Panc1 (cell line): ENCODE measurements around the gene BICD2. TPM values are rescaled to one million over a fixed set of nuclear protein-coding genes. Genes with fewer than 3 reads are reported as not detected.

Experiments used
- ATAC-seq: fragments of 200-7000 bp; cut with Tn5 transposase; 2 replicates; pipeline ENCODE4 v1.9.1; 2020; ENCODE audit warnings: mild to moderate bottlenecking, moderate library complexity
- BruUV-seq: library from RNA; stranded (reverse); fragments of 400-500 nt; replicated peaks from 2 replicates; lab custom pipeline; 2021; lab: Mats Ljungman, UMichigan
- CTCF ChIA-PET: fragments of 300-600 bp; sonication (Branson Sonifier 250); formaldehyde crosslinking; loops from one replicate; lab custom pipeline; 2022; ENCODE audit warnings: antibody characterized with exemption; lab: Charles Lee
- POLR2A ChIA-PET: fragments of 300-600 bp; sonication (Branson Sonifier 250); formaldehyde crosslinking; loops from one replicate; lab custom pipeline; 2022; ENCODE audit warnings: antibody characterized with exemption; lab: Charles Lee
- DNase-seq: peaks from one replicate; pipeline ENCODE4 v3.0.0-alpha.2; 2010; ENCODE audit warnings: low read depth, low spot score
- H3K27ac ChIP-seq: 2 replicates; pipeline ENCODE4 v1.5.1; 2011; ENCODE audit warnings: mild to moderate bottlenecking, low read length, inconsistent platforms
- H3K27me3 ChIP-seq: fragments of 200-500 bp; sonication (Bioruptor generic); 2 replicates; pipeline ENCODE4 v1.6.0; 2014; ENCODE audit warnings: low read length, inconsistent platforms; ENCODE audit not compliant: control insufficient read depth, insufficient read depth
- H3K36me3 ChIP-seq: fragments of 200-500 bp; sonication (Bioruptor generic); 2 replicates; pipeline ENCODE4 v1.5.1; 2014; ENCODE audit warnings: inconsistent platforms, mild to moderate bottlenecking, low read length, moderate library complexity; ENCODE audit not compliant: control insufficient read depth, insufficient read depth
- H3K4me1 ChIP-seq: 2 replicates; pipeline ENCODE4 v1.5.1; 2011; ENCODE audit warnings: inconsistent platforms, mild to moderate bottlenecking, low read length, moderate library complexity; ENCODE audit not compliant: control insufficient read depth, insufficient read depth
- H3K4me3 ChIP-seq, 2 experiments: 2 replicates each; pipeline ENCODE4 v1.5.1; 2011 to 2012; ENCODE audit warnings: low read depth in 2 of 2, low read length in 2 of 2, mild to moderate bottlenecking in 2 of 2, inconsistent platforms in 1 of 2, moderate library complexity in 1 of 2
- H3K9me3 ChIP-seq: fragments of 200-500 bp; sonication (Bioruptor generic); 2 replicates; pipeline ENCODE4 v1.5.1; 2014; ENCODE audit warnings: low read depth, mild to moderate bottlenecking, inconsistent platforms, low read length, moderate library complexity; ENCODE audit not compliant: control insufficient read depth, insufficient read depth
- POLR2AphosphoS5 ChIP-seq: IDR thresholded peaks from 2 replicates; pipeline ENCODE4 v1.6.1; 2012; ENCODE audit warnings: mild to moderate bottlenecking, low read depth, low read length, moderate library complexity
- REST ChIP-seq, 2 experiments: IDR thresholded peaks; 2 replicates each; pipeline ENCODE4 v1.6.1; 2011 to 2012; ENCODE audit warnings: low read depth in 2 of 2, control low read depth in 1 of 2, low read length in 1 of 2, mild to moderate bottlenecking in 1 of 2, moderate library complexity in 1 of 2; ENCODE audit not compliant: insufficient read depth in 1 of 2
- SIN3A ChIP-seq: IDR thresholded peaks from 2 replicates; pipeline ENCODE4 v1.6.1; 2012; ENCODE audit warnings: low read depth, mild to moderate bottlenecking, low read length, moderate library complexity, borderline replicate concordance; ENCODE audit not compliant: insufficient read depth
- TCF7L2 ChIP-seq: IDR thresholded peaks from 2 replicates; pipeline ENCODE4 v1.6.1; 2011; ENCODE audit warnings: mild to moderate bottlenecking, low read depth, low read length, inconsistent platforms
- in situ Hi-C: cut with HindIII; loops from 2 replicates; pipeline ENCODE4 v1.10.0; 2016; ENCODE audit warnings: low sequenced_read_pairs, low pct_unique_long_range_greater_than_20kb
- intact Hi-C: fragments of 100-400 bp; cut with micrococcal nuclease; formaldehyde crosslinking; loops from one replicate; pipeline ENCODE4 v1.10.0; 2022; ENCODE audit not compliant: unreplicated experiment
- total RNA-seq: library from RNA; stranded (reverse); gene quantifications from one replicate; pipeline ENCODE4 v1.2.1, GENCODE V29; 2021; ENCODE audit not compliant: unreplicated experiment
- TF ChIP-seq, protein P1 (sequence below): fragments of 450-650 bp; IDR thresholded peaks from 2 replicates; pipeline ENCODE4 v1.5.1; 2017; ENCODE audit warnings: mild to moderate bottlenecking

BICD2 gene
- total RNA-seq, 1 experiment from 2014 or later, result 17.3 TPM

GRCh38 chr9:92748233-92748497 is 16.5 kb downstream of the BICD2 start:
- H3K27ac ChIP-seq, result no peak overlapping the region
- no peak overlapping the region for H3K4me3 ChIP-seq
- DNase-seq (no peak), ATAC-seq (no peak)
- H3K4me1 ChIP-seq, result no peaks in the 10 kb centered on the region
- H3K9me3 ChIP-seq, result no peaks in the 10 kb centered on the region
- in situ Hi-C loops (no loop called here), intact Hi-C loops (no loop called here)
- BruUV-seq, result no TSS peak
- H3K27me3 ChIP-seq, result no peaks in the 10 kb centered on the region
- TF ChIP-seq TCF7L2, result no peak
- TF ChIP-seq, protein P1, sequence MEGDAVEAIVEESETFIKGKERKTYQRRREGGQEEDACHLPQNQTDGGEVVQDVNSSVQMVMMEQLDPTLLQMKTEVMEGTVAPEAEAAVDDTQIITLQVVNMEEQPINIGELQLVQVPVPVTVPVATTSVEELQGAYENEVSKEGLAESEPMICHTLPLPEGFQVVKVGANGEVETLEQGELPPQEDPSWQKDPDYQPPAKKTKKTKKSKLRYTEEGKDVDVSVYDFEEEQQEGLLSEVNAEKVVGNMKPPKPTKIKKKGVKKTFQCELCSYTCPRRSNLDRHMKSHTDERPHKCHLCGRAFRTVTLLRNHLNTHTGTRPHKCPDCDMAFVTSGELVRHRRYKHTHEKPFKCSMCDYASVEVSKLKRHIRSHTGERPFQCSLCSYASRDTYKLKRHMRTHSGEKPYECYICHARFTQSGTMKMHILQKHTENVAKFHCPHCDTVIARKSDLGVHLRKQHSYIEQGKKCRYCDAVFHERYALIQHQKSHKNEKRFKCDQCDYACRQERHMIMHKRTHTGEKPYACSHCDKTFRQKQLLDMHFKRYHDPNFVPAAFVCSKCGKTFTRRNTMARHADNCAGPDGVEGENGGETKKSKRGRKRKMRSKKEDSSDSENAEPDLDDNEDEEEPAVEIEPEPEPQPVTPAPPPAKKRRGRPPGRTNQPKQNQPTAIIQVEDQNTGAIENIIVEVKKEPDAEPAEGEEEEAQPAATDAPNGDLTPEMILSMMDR, result no peak
- no peak for TF ChIP-seq SIN3A
- H3K36me3 ChIP-seq, result no peaks in the 10 kb centered on the region
- POLR2A ChIA-PET, result no interaction called here
- CTCF ChIA-PET, result no interaction called here

- Histone ChIP-seq H3K4me3 (no peak overlapping the region), H3K36me3 (no peaks in the 10 kb centered on the region), H3K9me3 (no peaks in the 10 kb centered on the region), H3K27ac (no peak overlapping the region), H3K4me1 (no peaks in the 10 kb centered on the region), H3K27me3 (no peaks in the 10 kb centered on the region)
- intact Hi-C loops, result no loop called here
- in situ Hi-C loops, result no loop called here
- BruUV-seq, result no TSS peak
- ATAC-seq (peak; percentile 53; the same call in 1 of the 2 replicates), DNase-seq (no peak)
- CTCF ChIA-PET, result no interaction called here
- TF ChIP-seq SIN3A (no peak), TCF7L2 (no peak), REST (IDR thresholded peaks at IDR 0.05; ENCODE audit: insufficient read depth in 1 of 2, low read depth in 2 of 2, low read length in 1 of 2) (no peak), POLR2AphosphoS5 (no peak)
- TF ChIP-seq, protein P1, result no peak
- POLR2A ChIA-PET, result no interaction called here
Measured at GRCh38 chr9:92747459-92748232, 17.0 kb downstream of the BICD2 start.
